NB4 (cell line): ENCODE results near the gene SHISAL2A.

ENCODE experiments used
- MYC ChIP-seq: IDR thresholded peaks from 2 replicates; pipeline ENCODE4 v1.6.1; 2011; ENCODE audit warnings: low read depth, low read length
- POLR2A ChIP-seq: IDR thresholded peaks from 2 replicates; pipeline ENCODE4 v1.6.1; 2011; ENCODE audit warnings: mild to moderate bottlenecking; ENCODE audit not compliant: insufficient read length; ENCODE audit errors: extremely low read depth
- TF ChIP-seq, protein P1 (sequence below): IDR thresholded peaks from one replicate; pipeline ENCODE4 v1.5.1; 2012; ENCODE audit warnings: low read depth, low read length
- TF ChIP-seq, protein P2 (sequence below): IDR thresholded peaks from 2 replicates; pipeline ENCODE4 v1.6.1; 2011; ENCODE audit warnings: low read depth, low read length

DNA sequence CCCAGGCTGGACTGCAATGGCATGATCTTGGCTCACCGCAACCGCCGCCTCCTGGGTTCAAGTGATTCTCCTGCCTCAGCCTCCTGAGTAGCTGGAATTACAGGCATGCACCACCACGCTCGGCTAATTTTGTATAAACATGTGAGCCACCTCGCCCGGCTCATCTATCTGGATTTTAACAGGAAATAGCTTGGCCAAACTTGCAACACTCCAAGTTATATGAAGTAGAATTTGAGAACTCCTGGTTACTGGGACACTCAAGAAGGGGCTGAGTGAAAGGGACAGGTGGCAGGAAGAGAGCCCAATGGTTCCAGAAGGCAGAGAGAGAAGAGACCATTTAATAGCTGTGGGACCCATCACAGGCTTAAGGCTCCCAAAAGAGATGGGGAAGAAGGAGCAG is 33.7 kb upstream of the SHISAL2A start:
- TF ChIP-seq, protein P1, sequence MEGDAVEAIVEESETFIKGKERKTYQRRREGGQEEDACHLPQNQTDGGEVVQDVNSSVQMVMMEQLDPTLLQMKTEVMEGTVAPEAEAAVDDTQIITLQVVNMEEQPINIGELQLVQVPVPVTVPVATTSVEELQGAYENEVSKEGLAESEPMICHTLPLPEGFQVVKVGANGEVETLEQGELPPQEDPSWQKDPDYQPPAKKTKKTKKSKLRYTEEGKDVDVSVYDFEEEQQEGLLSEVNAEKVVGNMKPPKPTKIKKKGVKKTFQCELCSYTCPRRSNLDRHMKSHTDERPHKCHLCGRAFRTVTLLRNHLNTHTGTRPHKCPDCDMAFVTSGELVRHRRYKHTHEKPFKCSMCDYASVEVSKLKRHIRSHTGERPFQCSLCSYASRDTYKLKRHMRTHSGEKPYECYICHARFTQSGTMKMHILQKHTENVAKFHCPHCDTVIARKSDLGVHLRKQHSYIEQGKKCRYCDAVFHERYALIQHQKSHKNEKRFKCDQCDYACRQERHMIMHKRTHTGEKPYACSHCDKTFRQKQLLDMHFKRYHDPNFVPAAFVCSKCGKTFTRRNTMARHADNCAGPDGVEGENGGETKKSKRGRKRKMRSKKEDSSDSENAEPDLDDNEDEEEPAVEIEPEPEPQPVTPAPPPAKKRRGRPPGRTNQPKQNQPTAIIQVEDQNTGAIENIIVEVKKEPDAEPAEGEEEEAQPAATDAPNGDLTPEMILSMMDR = no peak
- TF ChIP-seq POLR2A (no peak), MYC (no peak)
- TF ChIP-seq, protein P2, sequence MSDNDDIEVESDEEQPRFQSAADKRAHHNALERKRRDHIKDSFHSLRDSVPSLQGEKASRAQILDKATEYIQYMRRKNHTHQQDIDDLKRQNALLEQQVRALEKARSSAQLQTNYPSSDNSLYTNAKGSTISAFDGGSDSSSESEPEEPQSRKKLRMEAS = no peak
